IPS DF 6.9 (cell line): ENCODE results near the gene KIF24.

ENCODE experiments used
- DNase-seq: peaks from one replicate; pipeline ENCODE4 v3.0.0-alpha.2; 2013; ENCODE audit warnings: low read depth, low spot score
- H3K27ac ChIP-seq: one replicate; pipeline ENCODE4 v1.5.1; 2013; ENCODE audit warnings: low read length, control low read depth
- H3K27me3 ChIP-seq: 2 replicates; pipeline ENCODE4 v1.6.1; 2013; ENCODE audit warnings: mild to moderate bottlenecking, low read length; ENCODE audit not compliant: control insufficient read depth, insufficient read depth
- H3K36me3 ChIP-seq: 2 replicates; pipeline ENCODE4 v1.6.1; 2013; ENCODE audit warnings: low read length; ENCODE audit not compliant: control insufficient read depth, insufficient read depth
- H3K4me1 ChIP-seq: 2 replicates; pipeline ENCODE4 v1.6.1; 2013; ENCODE audit warnings: low read length; ENCODE audit not compliant: control insufficient read depth, insufficient read depth
- H3K4me3 ChIP-seq: 2 replicates; pipeline ENCODE4 v1.5.1; 2013; ENCODE audit warnings: mild to moderate bottlenecking, low read length
- H3K9me3 ChIP-seq: 2 replicates; pipeline ENCODE4 v1.6.1; 2013; ENCODE audit warnings: low read length, inconsistent platforms; ENCODE audit not compliant: control insufficient read depth, insufficient read depth
- WGBS: extraction: QIAGEN DNeasy Blood & Tissue Kit; methylation state at CpG from one replicate; pipeline ENCODE4 v1.1.7; 2013; ENCODE audit warnings: mixed read lengths, missing lambda C conversion rate; ENCODE audit not compliant: insufficient read length, insufficient coverage; 5-methylcytosine and 5-hydroxymethylcytosine counted together

KIF24 gene

GRCh38 chr9:34291423-34291822 lies 37.6 kb downstream of the KIF24 start:
- no CpG with 5 or more reads among the region's 2 CpGs for whole genome bisulfite sequencing
- DNase-seq = no peak
- H3K9me3 ChIP-seq = no peaks in the 10 kb centered on the region
- H3K27ac ChIP-seq = no peak overlapping the region
- no peak overlapping the region for H3K4me3 ChIP-seq
- no peaks in the 10 kb centered on the region for H3K36me3 ChIP-seq
- H3K4me1 ChIP-seq = no peaks in the 10 kb centered on the region
- no peaks in the 10 kb centered on the region for H3K27me3 ChIP-seq

GRCh38 chr9:34291023-34291422 lies 38.0 kb downstream of the KIF24 start:
- no peaks in the 10 kb centered on the region for H3K9me3 ChIP-seq
- no peak overlapping the region for H3K27ac ChIP-seq
- no peak for DNase-seq
- no peak overlapping the region for H3K4me3 ChIP-seq
- no peaks in the 10 kb centered on the region for H3K27me3 ChIP-seq
- H3K36me3 ChIP-seq = no peaks in the 10 kb centered on the region
- WGBS = 100% methylated on average over 1 of the region's 2 CpGs
- no peaks in the 10 kb centered on the region for H3K4me1 ChIP-seq

GRCh38 chr9:34289159-34289558 lies 39.9 kb downstream of the KIF24 start:
- Histone ChIP-seq H3K27me3 (no peaks in the 10 kb centered on the region), H3K4me1 (no peaks in the 10 kb centered on the region), H3K9me3 (no peaks in the 10 kb centered on the region), H3K36me3 (no peaks in the 10 kb centered on the region), H3K4me3 (no peak overlapping the region), H3K27ac (no peak overlapping the region)
- no peak for DNase-seq
- WGBS = no CpG with 5 or more reads among the region's 2 CpGs

GRCh38 chr9:34282096-34282495 lies 47.0 kb downstream of the KIF24 start:
- no CpG with 5 or more reads among the region's 1 CpG for WGBS

GRCh38 chr9:34279411-34279810 lies 49.7 kb downstream of the KIF24 start:
- Histone ChIP-seq H3K36me3 (no peaks in the 10 kb centered on the region), H3K4me3 (no peak overlapping the region), H3K27me3 (no peaks in the 10 kb centered on the region), H3K9me3 (no peaks in the 10 kb centered on the region), H3K27ac (no peak overlapping the region), H3K4me1 (no peaks in the 10 kb centered on the region)
- no peak for DNase-seq
- no CpG with 5 or more reads among the region's 3 CpGs for WGBS

More at GRCh38 chr9:34282096-34282495, 47.0 kb downstream of the KIF24 start:
- Histone ChIP-seq H3K4me1 (no peaks in the 10 kb centered on the region), H3K4me3 (no peak overlapping the region), H3K36me3 (no peaks in the 10 kb centered on the region), H3K27ac (no peak overlapping the region), H3K9me3 (no peaks in the 10 kb centered on the region), H3K27me3 (no peaks in the 10 kb centered on the region)
- no peak for DNase-seq
